Smooth muscle cell (in vitro differentiated cells): ENCODE results near the gene RWDD2A. TPM values are rescaled to one million over a fixed set of nuclear protein-coding genes. Genes with fewer than 3 reads are reported as not detected.
A peak's percentile ranks its signal among the peaks of the same experiment; 100 is the strongest.
"Not testable (repeated sequence)": the region's sequence is repeated elsewhere in the genome, so short reads cannot be mapped to it uniquely, and the experiment has no call there.

Source experiments
- DNase-seq: peaks from one replicate; lab custom pipeline; 2025; ENCODE audit not compliant: unreplicated experiment; lab: John Stamatoyannopoulos, UW
- H2AFZ ChIP-seq: fragments of 200-600 bp; sonication (generic); 2 replicates; pipeline ENCODE4 v1.6.0; 2016; ENCODE audit warnings: antibody characterized with exemption, low read depth, mild to moderate bottlenecking
- H3F3A ChIP-seq: fragments of 200-600 bp; sonication (generic); 2 replicates; pipeline ENCODE4 v1.6.0; 2017; ENCODE audit warnings: antibody characterized with exemption, low read depth
- H3K27ac ChIP-seq: fragments of 200-600 bp; sonication (generic); 2 replicates; pipeline ENCODE4 v1.5.1; 2016; ENCODE audit warnings: low read depth, mild to moderate bottlenecking
- H3K27me3 ChIP-seq: fragments of 200-600 bp; sonication (generic); 2 replicates; pipeline ENCODE4 v1.6.1; 2016; ENCODE audit warnings: low read depth, mild to moderate bottlenecking
- H3K36me3 ChIP-seq: fragments of 200-600 bp; sonication (generic); 2 replicates; pipeline ENCODE4 v1.5.1; 2016; ENCODE audit warnings: low read depth
- H3K4me1 ChIP-seq: fragments of 200-600 bp; sonication (generic); 2 replicates; pipeline ENCODE4 v1.5.1; 2016; ENCODE audit warnings: low read depth
- H3K4me2 ChIP-seq: fragments of 200-600 bp; sonication (generic); 2 replicates; pipeline ENCODE4 v1.6.0; 2016; ENCODE audit warnings: mild to moderate bottlenecking
- H3K4me3 ChIP-seq: fragments of 200-600 bp; sonication (generic); 2 replicates; pipeline ENCODE4 v1.5.1; 2016; ENCODE audit warnings: mild to moderate bottlenecking
- H3K79me2 ChIP-seq: fragments of 200-600 bp; sonication (generic); 2 replicates; pipeline ENCODE4 v1.6.0; 2016; ENCODE audit warnings: low read depth, mild to moderate bottlenecking
- H3K9ac ChIP-seq: fragments of 200-600 bp; sonication (generic); 2 replicates; pipeline ENCODE4 v1.6.0; 2016; ENCODE audit warnings: low read depth
- H3K9me3 ChIP-seq: fragments of 200-600 bp; sonication (generic); replicated peaks from 2 replicates; pipeline ENCODE4 v1.5.1; 2016; ENCODE audit warnings: low read depth
- H4K20me1 ChIP-seq: fragments of 200-600 bp; sonication (generic); 2 replicates; pipeline ENCODE4 v1.6.0; 2016; ENCODE audit warnings: low read depth
- CTCF ChIP-seq: fragments of 200-600 bp; sonication (generic); IDR thresholded peaks from 2 replicates; pipeline ENCODE4 v1.5.1; 2017; ENCODE audit warnings: borderline replicate concordance, mild to moderate bottlenecking, antibody characterized with exemption; ENCODE audit not compliant: insufficient read depth, poor library complexity, severe bottlenecking
- WGBS: methylation state at CpG from one replicate; pipeline ENCODE4 v1.1.7; 2016; ENCODE audit warnings: low lambda C conversion rate; 5-methylcytosine and 5-hydroxymethylcytosine counted together
- polyA plus RNA-seq: library from polyadenylated mRNA; unstranded; fragments of >200 nt; fragmentation: Nextera tagmentation; extraction: Ambion mirVana; gene quantifications from 2 replicates; pipeline ENCODE4 v1.2.1, GENCODE V29; 2016
- total RNA-seq: library from RNA; depleted of rRNA; stranded (reverse); fragments of >200 nt; gene quantifications from 2 replicates; pipeline ENCODE4 v1.2.3, GENCODE V29; 2014

The RWDD2A gene
- total and polyA plus RNA-seq, 2 experiments from 2014 or later, result 4.2 to 4.6 TPM

GRCh38 chr6:83185096-83185495 lies 8.1 kb upstream of the RWDD2A start:
- Histone ChIP-seq H4K20me1 (peaks cover 92% of the 10 kb centered on the region), H3K4me2 (peak overlapping the region; percentile 28), H3K4me1 (peaks cover 10% of the 10 kb centered on the region), H3K79me2 (peaks cover 64% of the 10 kb centered on the region), H2AFZ (no peak overlapping the region), H3K36me3 (peaks cover 13% of the 10 kb centered on the region), H3F3A (peaks cover 42% of the 10 kb centered on the region), H3K27ac (peak overlapping the region; percentile 95), H3K9ac (no peak overlapping the region), H3K9me3 (no peaks in the 10 kb centered on the region), H3K27me3 (no peaks in the 10 kb centered on the region), H3K4me3 (no peak overlapping the region)
- WGBS, result 97% methylated on average over 2 of the region's 2 CpGs
- TF ChIP-seq CTCF, result no peak
- no peak for DNase-seq

DNA sequence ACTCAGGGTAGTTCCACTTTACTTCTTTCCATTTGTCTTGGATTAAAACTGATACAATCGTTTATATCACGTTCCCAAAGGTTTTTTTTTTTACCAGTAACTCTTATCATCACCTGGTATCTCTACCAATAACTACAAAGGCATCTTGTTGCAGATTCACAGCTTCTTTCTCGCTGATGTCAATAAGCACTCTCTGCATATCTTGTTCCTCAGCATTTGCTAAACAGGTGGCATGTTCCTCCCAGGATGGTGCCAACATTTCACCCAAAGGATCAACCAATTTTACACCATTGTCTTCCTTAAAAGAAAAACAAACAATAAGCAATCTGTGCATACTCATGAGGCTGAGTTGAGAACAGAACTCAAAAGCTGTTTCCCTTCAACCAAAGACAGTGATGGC lies 4.7 kb upstream of the RWDD2A start:
- no peak overlapping the region for H2AFZ ChIP-seq
- no peak overlapping the region for H3K4me3 ChIP-seq
- H3K79me2 ChIP-seq, result peaks cover 76% of the 10 kb centered on the region
- no peaks in the 10 kb centered on the region for H3K36me3 ChIP-seq
- H3K4me1 ChIP-seq, result peaks cover 5% of the 10 kb centered on the region
- no peaks in the 10 kb centered on the region for H3K27me3 ChIP-seq
- no peak overlapping the region for H3K9ac ChIP-seq
- H3K27ac ChIP-seq, result peak overlapping the region; percentile 44
- DNase-seq, result no peak
- H3F3A ChIP-seq, result peaks cover 25% of the 10 kb centered on the region
- no peaks in the 10 kb centered on the region for H3K9me3 ChIP-seq
- WGBS, result 89% methylated on average over 3 of the region's 3 CpGs
- peaks cover 90% of the 10 kb centered on the region for H4K20me1 ChIP-seq
- TF ChIP-seq CTCF, result no peak
- H3K4me2 ChIP-seq, result no peak overlapping the region

GRCh38 chr6:83190626-83191025 lies 2.5 kb upstream of the RWDD2A start:
- H3K4me2 ChIP-seq, result peak overlapping the region; percentile 98
- H3F3A ChIP-seq, result peaks cover 12% of the 10 kb centered on the region
- H3K9ac ChIP-seq, result peak overlapping the region; percentile 57
- no peaks in the 10 kb centered on the region for H3K9me3 ChIP-seq
- H3K79me2 ChIP-seq, result peaks cover 76% of the 10 kb centered on the region
- H3K27ac ChIP-seq, result peak overlapping the region; percentile 91
- H3K36me3 ChIP-seq, result no peaks in the 10 kb centered on the region
- H3K4me3 ChIP-seq, result peak overlapping the region; percentile 90
- TF ChIP-seq CTCF, result no peak
- no peak overlapping the region for H2AFZ ChIP-seq
- H4K20me1 ChIP-seq, result peaks cover 87% of the 10 kb centered on the region
- DNase-seq, result no peak
- H3K27me3 ChIP-seq, result no peaks in the 10 kb centered on the region
- WGBS, result 39% methylated on average over 6 of the region's 6 CpGs
- H3K4me1 ChIP-seq, result peaks cover 5% of the 10 kb centered on the region

- not testable (repeated sequence) for H3F3A ChIP-seq, DNase-seq, H2AFZ ChIP-seq, H3K9me3 ChIP-seq, H3K36me3 ChIP-seq, H3K4me1 ChIP-seq, H3K27me3 ChIP-seq
- Histone ChIP-seq H3K79me2 (peaks cover 63% of the 10 kb centered on the region), H3K9ac (peak overlapping the region; percentile 98), H3K4me2 (peak overlapping the region; percentile 98), H3K27ac (peak overlapping the region; percentile 91), H4K20me1 (peaks cover 73% of the 10 kb centered on the region), H3K4me3 (peak overlapping the region; percentile 90)
- WGBS, result 81% methylated on average over 18 of the region's 18 CpGs
Observed at GRCh38 chr6:83191974-83192373, 1.2 kb upstream of the RWDD2A start.
